K562 (cell line): ENCODE results near the gene DGCR8. TPM values are rescaled to one million over a fixed set of nuclear protein-coding genes. Genes with fewer than 3 reads are reported as not detected.

Experiments
- ASH1L ChIP-seq: fragments of 450-650 bp; IDR thresholded peaks from 2 replicates; pipeline ENCODE4 v1.6.1; 2018; ENCODE audit warnings: borderline replicate concordance, mild to moderate bottlenecking, low read depth; ENCODE audit not compliant: partially characterized antibody
- CHD4 ChIP-seq: fragments of 200-600 bp; sonication (generic); IDR thresholded peaks from 3 replicates; pipeline ENCODE4 v1.6.1; 2012; ENCODE audit warnings: low read depth, mild to moderate bottlenecking, mixed read lengths, low read length, inconsistent platforms; ENCODE audit not compliant: insufficient read depth, insufficient replicate concordance, poor library complexity, severe bottlenecking
- GTF2F1 ChIP-seq: IDR thresholded peaks from 2 replicates; pipeline ENCODE4 v1.6.1; 2011; ENCODE audit warnings: low read depth, low read length, improper control_type of control experiment
- HNRNPH1 ChIP-seq: fragments of 200-400 bp; formaldehyde crosslinking; optimal IDR thresholded peaks from 2 replicates; pipeline ENCODE3; 2017; ENCODE audit warnings: low read depth, mild to moderate bottlenecking, low read length, moderate library complexity
- L3MBTL2 ChIP-seq: fragments of 450-650 bp; IDR thresholded peaks from 2 replicates; pipeline ENCODE4 v1.6.1; 2016; ENCODE audit warnings: mild to moderate bottlenecking, moderate library complexity
- PRPF4 ChIP-seq: fragments of 200-400 bp; formaldehyde crosslinking; IDR thresholded peaks from one replicate; pipeline ENCODE4 v1.6.1; 2017; ENCODE audit warnings: low read length, low read depth, mild to moderate bottlenecking; ENCODE audit not compliant: insufficient read depth, poor library complexity, severe bottlenecking
- SMARCE1 ChIP-seq: fragments of 450-650 bp; IDR thresholded peaks from 2 replicates; pipeline ENCODE4 v1.7.1; 2016; ENCODE audit warnings: mild to moderate bottlenecking
- TAF7 ChIP-seq: fragments of 450-650 bp; IDR thresholded peaks from 2 replicates; pipeline ENCODE4 v1.6.1; 2016; ENCODE audit warnings: missing genetic modification characterization, missing compliant biosample characterization
- TARDBP ChIP-seq: fragments of 450-650 bp; IDR thresholded peaks from 2 replicates; pipeline ENCODE4 v1.6.1; 2016
- TOE1 ChIP-seq, 2 experiments: fragments of 450-650 bp in 1 of 2; sonication (generic) in 1 of 2; formaldehyde crosslinking in 1 of 2; IDR thresholded peaks; 2 replicates each; pipeline versions ENCODE4 v1.7.1 to v1.8.0; 2016 to 2022; ENCODE audit warnings: borderline replicate concordance in 2 of 2, mild to moderate bottlenecking in 2 of 2, antibody characterized with exemption in 1 of 2, inconsistent platforms in 1 of 2, low read depth in 1 of 2, missing genetic modification reagents in 1 of 2, moderate library complexity in 1 of 2
- TRIM28 ChIP-seq: fragments of 450-650 bp; IDR thresholded peaks from 2 replicates; pipeline ENCODE4 v1.6.1; 2017
- ZNF583 ChIP-seq: fragments of 250-450 bp; sonication (Bioruptor Pico); IDR thresholded peaks from 2 replicates; pipeline ENCODE4 v1.4.0; 2020
- polyA plus RNA-seq, 8 experiments: library from polyadenylated mRNA; depleted of rRNA in 4 of 8; stranded (reverse) in 5 of 8; unstranded in 3 of 8; fragments of >200 nt; fragmentation: Nextera tagmentation in 2 of 8; fragmentation: Illumina TruSeq in 1 of 8; extraction: Ambion mirVana in 2 of 8; extraction: Trizol in 1 of 8; gene quantifications; 2 replicates each; pipeline versions ENCODE4 v1.2.1 to v1.2.3, GENCODE V29; 2011 to 2014; ENCODE audit warnings: inconsistent platforms in 1 of 8, missing spikeins in 1 of 8
- total RNA-seq, 7 experiments: library from RNA; depleted of rRNA in 6 of 7; stranded (reverse); fragments of >200 nt in 6 of 7; fragmentation: Illumina TruSeq in 2 of 7; extraction: Trizol in 2 of 7; gene quantifications; 2 replicates each; pipeline versions ENCODE4 v1.2.1 to v1.2.3, GENCODE V29; 2011 to 2021; ENCODE audit warnings: low replicate concordance in 1 of 7
- TF ChIP-seq, protein P1 (sequence below): fragments of 450-650 bp; conservative IDR thresholded peaks from 2 replicates; pipeline ENCODE4 v1.6.1; 2016; ENCODE audit warnings: missing genetic modification characterization, low read depth, mild to moderate bottlenecking, control low read depth, missing compliant biosample characterization
- TF ChIP-seq, protein P2 (sequence below): sonication (generic); formaldehyde crosslinking; IDR thresholded peaks from 2 replicates; pipeline ENCODE4 v1.8.1; 2023; ENCODE audit warnings: mild to moderate bottlenecking, missing genetic modification reagents
- TF ChIP-seq, protein P3 (sequence below): IDR thresholded peaks from 3 replicates; pipeline ENCODE4 v1.6.1; 2011; ENCODE audit warnings: borderline replicate concordance, mild to moderate bottlenecking, moderate library complexity; ENCODE audit not compliant: insufficient read length; ENCODE audit errors: extremely low read depth
- TF ChIP-seq, protein P4 (sequence below), 2 experiments: IDR thresholded peaks in 1 of 2; conservative IDR thresholded peaks in 1 of 2; 2 replicates each; pipeline ENCODE4 v1.6.1; 2016; ENCODE audit warnings: low read depth in 2 of 2, mild to moderate bottlenecking in 1 of 2, missing compliant biosample characterization in 1 of 2, missing genetic modification characterization in 1 of 2, moderate library complexity in 1 of 2

DGCR8 gene
- total and polyA plus RNA-seq, 9 of the 15 experiments (the other 6 are each of a cell fraction or from before 2014, with no cell fraction given): 5.9 to 144 (median 80.1) TPM

DNA sequence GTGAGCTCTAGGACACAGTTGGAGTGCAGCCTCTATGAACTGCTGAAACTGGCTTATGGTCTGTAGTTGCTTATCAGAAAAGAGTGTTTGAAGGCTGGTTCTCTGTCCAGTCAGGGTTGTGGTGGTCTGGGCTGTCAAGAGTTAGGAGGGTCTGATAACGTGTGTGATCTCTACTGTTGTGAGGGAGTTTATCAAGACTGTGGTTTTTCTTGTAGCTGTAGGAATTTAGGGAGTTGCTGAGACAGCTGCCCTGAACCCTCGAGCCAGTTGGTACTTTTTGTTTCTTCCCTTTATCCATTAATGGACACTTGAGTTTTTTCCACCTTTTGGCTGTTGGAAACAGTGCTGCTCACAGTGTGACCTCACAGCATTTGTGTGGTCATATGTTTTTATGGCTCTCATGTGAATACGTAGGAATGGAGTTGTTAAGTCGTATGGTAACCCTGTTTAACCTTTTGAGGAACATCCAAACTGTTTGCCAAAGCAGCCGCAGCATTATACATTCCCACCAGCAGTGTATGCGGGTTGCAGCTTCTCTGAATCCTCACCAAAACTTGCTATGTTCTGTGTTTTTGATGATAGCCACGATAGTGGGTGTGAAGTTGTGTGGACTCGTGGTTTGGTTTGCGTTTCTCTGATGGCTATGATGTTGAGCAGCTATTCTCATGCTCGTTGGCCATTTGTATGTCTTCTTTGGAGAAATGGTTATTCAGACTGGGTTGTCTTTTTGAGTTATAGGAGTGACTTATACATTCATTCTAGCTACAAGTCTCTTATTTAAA lies 20.9 kb upstream of the DGCR8 start (continued):
- TF ChIP-seq, protein P1, sequence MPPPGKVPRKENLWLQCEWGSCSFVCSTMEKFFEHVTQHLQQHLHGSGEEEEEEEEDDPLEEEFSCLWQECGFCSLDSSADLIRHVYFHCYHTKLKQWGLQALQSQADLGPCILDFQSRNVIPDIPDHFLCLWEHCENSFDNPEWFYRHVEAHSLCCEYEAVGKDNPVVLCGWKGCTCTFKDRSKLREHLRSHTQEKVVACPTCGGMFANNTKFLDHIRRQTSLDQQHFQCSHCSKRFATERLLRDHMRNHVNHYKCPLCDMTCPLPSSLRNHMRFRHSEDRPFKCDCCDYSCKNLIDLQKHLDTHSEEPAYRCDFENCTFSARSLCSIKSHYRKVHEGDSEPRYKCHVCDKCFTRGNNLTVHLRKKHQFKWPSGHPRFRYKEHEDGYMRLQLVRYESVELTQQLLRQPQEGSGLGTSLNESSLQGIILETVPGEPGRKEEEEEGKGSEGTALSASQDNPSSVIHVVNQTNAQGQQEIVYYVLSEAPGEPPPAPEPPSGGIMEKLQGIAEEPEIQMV: peak; percentile 22; the same call in 1 of the 2 replicates
- TF ChIP-seq ZNF583 (CRISPR knock-in tag) (no peak), PRPF4 (no peak), L3MBTL2 (peak; percentile 89), CHD4 (no peak), TAF7 (no peak), TRIM28 (no peak), SMARCE1 (peak; percentile 84; the same call in 1 of the 2 replicates), HNRNPH1 (no peak), GTF2F1 (no peak), TARDBP (peak; percentile 24; the same call in 1 of the 2 replicates), TOE1 (IDR thresholded peaks at IDR 0.05; ENCODE audit: borderline replicate concordance) (no peak; the same call in 1 of the 2 replicates), TOE1 (CRISPR knock-in tag; IDR thresholded peaks at IDR 0.05; ENCODE audit: borderline replicate concordance, low read depth) (no peak), ASH1L (no peak)
- TF ChIP-seq, protein P2, sequence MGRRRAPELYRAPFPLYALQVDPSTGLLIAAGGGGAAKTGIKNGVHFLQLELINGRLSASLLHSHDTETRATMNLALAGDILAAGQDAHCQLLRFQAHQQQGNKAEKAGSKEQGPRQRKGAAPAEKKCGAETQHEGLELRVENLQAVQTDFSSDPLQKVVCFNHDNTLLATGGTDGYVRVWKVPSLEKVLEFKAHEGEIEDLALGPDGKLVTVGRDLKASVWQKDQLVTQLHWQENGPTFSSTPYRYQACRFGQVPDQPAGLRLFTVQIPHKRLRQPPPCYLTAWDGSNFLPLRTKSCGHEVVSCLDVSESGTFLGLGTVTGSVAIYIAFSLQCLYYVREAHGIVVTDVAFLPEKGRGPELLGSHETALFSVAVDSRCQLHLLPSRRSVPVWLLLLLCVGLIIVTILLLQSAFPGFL (CRISPR knock-in tag): no peak
- TF ChIP-seq, protein P3, sequence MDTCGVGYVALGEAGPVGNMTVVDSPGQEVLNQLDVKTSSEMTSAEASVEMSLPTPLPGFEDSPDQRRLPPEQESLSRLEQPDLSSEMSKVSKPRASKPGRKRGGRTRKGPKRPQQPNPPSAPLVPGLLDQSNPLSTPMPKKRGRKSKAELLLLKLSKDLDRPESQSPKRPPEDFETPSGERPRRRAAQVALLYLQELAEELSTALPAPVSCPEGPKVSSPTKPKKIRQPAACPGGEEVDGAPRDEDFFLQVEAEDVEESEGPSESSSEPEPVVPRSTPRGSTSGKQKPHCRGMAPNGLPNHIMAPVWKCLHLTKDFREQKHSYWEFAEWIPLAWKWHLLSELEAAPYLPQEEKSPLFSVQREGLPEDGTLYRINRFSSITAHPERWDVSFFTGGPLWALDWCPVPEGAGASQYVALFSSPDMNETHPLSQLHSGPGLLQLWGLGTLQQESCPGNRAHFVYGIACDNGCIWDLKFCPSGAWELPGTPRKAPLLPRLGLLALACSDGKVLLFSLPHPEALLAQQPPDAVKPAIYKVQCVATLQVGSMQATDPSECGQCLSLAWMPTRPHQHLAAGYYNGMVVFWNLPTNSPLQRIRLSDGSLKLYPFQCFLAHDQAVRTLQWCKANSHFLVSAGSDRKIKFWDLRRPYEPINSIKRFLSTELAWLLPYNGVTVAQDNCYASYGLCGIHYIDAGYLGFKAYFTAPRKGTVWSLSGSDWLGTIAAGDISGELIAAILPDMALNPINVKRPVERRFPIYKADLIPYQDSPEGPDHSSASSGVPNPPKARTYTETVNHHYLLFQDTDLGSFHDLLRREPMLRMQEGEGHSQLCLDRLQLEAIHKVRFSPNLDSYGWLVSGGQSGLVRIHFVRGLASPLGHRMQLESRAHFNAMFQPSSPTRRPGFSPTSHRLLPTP: no peak
- TF ChIP-seq, protein P4, sequence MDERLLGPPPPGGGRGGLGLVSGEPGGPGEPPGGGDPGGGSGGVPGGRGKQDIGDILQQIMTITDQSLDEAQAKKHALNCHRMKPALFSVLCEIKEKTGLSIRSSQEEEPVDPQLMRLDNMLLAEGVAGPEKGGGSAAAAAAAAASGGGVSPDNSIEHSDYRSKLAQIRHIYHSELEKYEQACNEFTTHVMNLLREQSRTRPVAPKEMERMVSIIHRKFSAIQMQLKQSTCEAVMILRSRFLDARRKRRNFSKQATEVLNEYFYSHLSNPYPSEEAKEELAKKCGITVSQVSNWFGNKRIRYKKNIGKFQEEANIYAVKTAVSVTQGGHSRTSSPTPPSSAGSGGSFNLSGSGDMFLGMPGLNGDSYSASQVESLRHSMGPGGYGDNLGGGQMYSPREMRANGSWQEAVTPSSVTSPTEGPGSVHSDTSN (CRISPR knock-in tag; IDR thresholded peaks at IDR 0.05; ENCODE audit: low read depth): no peak
- TF ChIP-seq, protein P4 (tag; conservative IDR thresholded peaks at IDR 0.05; ENCODE audit: low read depth): no peak
